MM.1S (cell line): Measurements from ENCODE around the gene USP38.

Source experiments
- DNase-seq: peaks from one replicate; pipeline ENCODE4 v3.0.0-alpha.2; 2015
- H2AFZ ChIP-seq: fragments of 300-600 bp; sonication (generic); 2 replicates; pipeline ENCODE4 v1.6.0; 2016; ENCODE audit warnings: antibody characterized with exemption, low read length
- H3F3A ChIP-seq: fragments of 300-600 bp; sonication (generic); 2 replicates; pipeline ENCODE4 v1.6.1; 2016; ENCODE audit warnings: mild to moderate bottlenecking, antibody characterized with exemption, low read length, moderate library complexity, mixed read lengths; ENCODE audit not compliant: insufficient read depth
- H3K27ac ChIP-seq: fragments of 300-600 bp; sonication (generic); 2 replicates; pipeline ENCODE4 v1.5.1; 2016; ENCODE audit warnings: mild to moderate bottlenecking, low read length
- H3K27me3 ChIP-seq: fragments of 300-600 bp; sonication (generic); replicated peaks from 2 replicates; pipeline ENCODE4 v1.6.0; 2016; ENCODE audit warnings: low read length; ENCODE audit not compliant: insufficient read depth
- H3K36me3 ChIP-seq: fragments of 300-600 bp; sonication (generic); replicated peaks from 2 replicates; pipeline ENCODE4 v1.6.1; 2016; ENCODE audit warnings: mild to moderate bottlenecking, low read length, mixed read lengths; ENCODE audit not compliant: insufficient read depth
- H3K4me1 ChIP-seq: fragments of 300-600 bp; sonication (generic); 2 replicates; pipeline ENCODE4 v1.6.1; 2016; ENCODE audit warnings: low read length, mixed read lengths
- H3K4me2 ChIP-seq: fragments of 300-600 bp; sonication (generic); 2 replicates; pipeline ENCODE4 v1.6.0; 2016; ENCODE audit warnings: low read depth, low read length
- H3K4me3 ChIP-seq: fragments of 300-600 bp; sonication (generic); 2 replicates; pipeline ENCODE4 v1.5.1; 2016; ENCODE audit warnings: low read length, mixed read lengths
- H3K79me2 ChIP-seq: fragments of 300-600 bp; sonication (generic); 2 replicates; pipeline ENCODE4 v1.6.1; 2016; ENCODE audit warnings: mixed run types, low read length, mixed read lengths
- H3K9ac ChIP-seq: fragments of 300-600 bp; sonication (generic); 2 replicates; pipeline ENCODE4 v1.6.1; 2016; ENCODE audit warnings: low read length, mixed read lengths
- H3K9me2 ChIP-seq: fragments of 300-600 bp; sonication (generic); replicated peaks from 2 replicates; pipeline ENCODE4 v1.6.1; 2016; ENCODE audit warnings: mild to moderate bottlenecking, low read length, mixed read lengths; ENCODE audit not compliant: insufficient read depth
- H3K9me3 ChIP-seq: fragments of 300-600 bp; sonication (generic); replicated peaks from 2 replicates; pipeline ENCODE4 v1.6.1; 2016; ENCODE audit warnings: mild to moderate bottlenecking, low read length, mixed read lengths; ENCODE audit not compliant: insufficient read depth
- H4K20me1 ChIP-seq: fragments of 300-600 bp; sonication (generic); 2 replicates; pipeline ENCODE4 v1.6.1; 2016; ENCODE audit warnings: mild to moderate bottlenecking, low read length, moderate library complexity, mixed read lengths; ENCODE audit not compliant: insufficient read depth
- EZH2 ChIP-seq: fragments of 300-600 bp; sonication (generic); optimal IDR thresholded peaks from 2 replicates; pipeline ENCODE3; 2017; ENCODE audit warnings: low read depth, mild to moderate bottlenecking, antibody characterized with exemption, low read length, mixed read lengths
- EZH2phosphoT487 ChIP-seq: fragments of 300-600 bp; sonication (generic); IDR thresholded peaks from 2 replicates; pipeline ENCODE4 v1.6.1; 2018; ENCODE audit warnings: antibody characterized with exemption, low read length
- TF ChIP-seq, protein P1 (sequence below): fragments of 300-600 bp; sonication (generic); IDR thresholded peaks from 2 replicates; pipeline ENCODE4 v1.5.1; 2016; ENCODE audit warnings: antibody characterized with exemption, low read length, mixed read lengths

USP38 gene

GRCh38 chr4:143185253-143186107, 763 bp downstream of the USP38 start:
- H3F3A ChIP-seq, result peaks cover 21% of the 10 kb centered on the region
- H4K20me1 ChIP-seq, result peaks cover 13% of the 10 kb centered on the region; the same call in 1 of the 2 replicates
- peak overlapping the region; percentile 88 for H3K4me2 ChIP-seq
- peak overlapping the region; percentile 95 for H3K4me3 ChIP-seq
- H3K9me2 ChIP-seq, result no peaks in the 10 kb centered on the region
- DNase-seq, result peak; percentile 41
- H3K79me2 ChIP-seq, result peaks cover 63% of the 10 kb centered on the region
- peaks cover 19% of the 10 kb centered on the region for H3K4me1 ChIP-seq
- peak overlapping the region; percentile 52 for H2AFZ ChIP-seq
- TF ChIP-seq, protein P1, sequence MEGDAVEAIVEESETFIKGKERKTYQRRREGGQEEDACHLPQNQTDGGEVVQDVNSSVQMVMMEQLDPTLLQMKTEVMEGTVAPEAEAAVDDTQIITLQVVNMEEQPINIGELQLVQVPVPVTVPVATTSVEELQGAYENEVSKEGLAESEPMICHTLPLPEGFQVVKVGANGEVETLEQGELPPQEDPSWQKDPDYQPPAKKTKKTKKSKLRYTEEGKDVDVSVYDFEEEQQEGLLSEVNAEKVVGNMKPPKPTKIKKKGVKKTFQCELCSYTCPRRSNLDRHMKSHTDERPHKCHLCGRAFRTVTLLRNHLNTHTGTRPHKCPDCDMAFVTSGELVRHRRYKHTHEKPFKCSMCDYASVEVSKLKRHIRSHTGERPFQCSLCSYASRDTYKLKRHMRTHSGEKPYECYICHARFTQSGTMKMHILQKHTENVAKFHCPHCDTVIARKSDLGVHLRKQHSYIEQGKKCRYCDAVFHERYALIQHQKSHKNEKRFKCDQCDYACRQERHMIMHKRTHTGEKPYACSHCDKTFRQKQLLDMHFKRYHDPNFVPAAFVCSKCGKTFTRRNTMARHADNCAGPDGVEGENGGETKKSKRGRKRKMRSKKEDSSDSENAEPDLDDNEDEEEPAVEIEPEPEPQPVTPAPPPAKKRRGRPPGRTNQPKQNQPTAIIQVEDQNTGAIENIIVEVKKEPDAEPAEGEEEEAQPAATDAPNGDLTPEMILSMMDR, result no peak
- TF ChIP-seq EZH2phosphoT487, result no peak
- no peak for TF ChIP-seq EZH2
- H3K9ac ChIP-seq, result peak overlapping the region; percentile 84
- H3K36me3 ChIP-seq, result no peaks in the 10 kb centered on the region
- H3K27me3 ChIP-seq, result no peaks in the 10 kb centered on the region
- H3K9me3 ChIP-seq, result no peaks in the 10 kb centered on the region
- H3K27ac ChIP-seq, result peak overlapping the region; percentile 89

DNA sequence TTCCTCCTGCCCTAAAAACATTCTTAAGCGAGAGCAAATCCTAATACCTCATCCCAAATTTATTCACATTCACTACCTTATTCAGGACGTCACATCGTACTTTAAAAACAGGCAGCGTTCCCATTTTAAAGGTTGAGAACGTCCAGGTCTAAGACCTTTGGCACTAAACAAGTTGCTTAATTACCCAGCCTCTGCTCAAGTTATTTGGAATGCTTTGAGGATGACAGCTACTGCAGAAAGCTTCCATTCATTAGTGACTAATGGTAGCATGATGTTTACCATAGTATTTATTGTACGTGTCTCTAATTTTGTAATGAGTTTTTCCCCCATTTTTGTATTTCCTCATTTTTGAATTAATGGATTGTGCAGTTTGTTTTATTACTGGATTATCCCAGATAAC, 1.5 kb downstream of the USP38 start:
- H3K9me3 ChIP-seq, result no peaks in the 10 kb centered on the region
- H3K79me2 ChIP-seq, result peaks cover 70% of the 10 kb centered on the region
- peaks cover 19% of the 10 kb centered on the region for H3K4me1 ChIP-seq
- no peaks in the 10 kb centered on the region for H3K27me3 ChIP-seq
- peak overlapping the region; percentile 89; the same call in 1 of the 2 replicates for H3K27ac ChIP-seq
- H3K9ac ChIP-seq, result peak overlapping the region; percentile 84
- no peaks in the 10 kb centered on the region for H3K9me2 ChIP-seq
- peaks cover 21% of the 10 kb centered on the region for H3F3A ChIP-seq
- DNase-seq, result no peak
- peaks cover 13% of the 10 kb centered on the region; the same call in 1 of the 2 replicates for H4K20me1 ChIP-seq
- H3K36me3 ChIP-seq, result no peaks in the 10 kb centered on the region; the same call in 1 of the 2 replicates
- TF ChIP-seq, protein P1, result no peak
- no peak for TF ChIP-seq EZH2phosphoT487
- no peak for TF ChIP-seq EZH2
- no peak overlapping the region for H2AFZ ChIP-seq
- H3K4me3 ChIP-seq, result peak overlapping the region; percentile 95
- peak overlapping the region; percentile 88 for H3K4me2 ChIP-seq

- Histone ChIP-seq H3K27ac (peak overlapping the region; percentile 89; the same call in 1 of the 2 replicates), H3K79me2 (peaks cover 74% of the 10 kb centered on the region), H4K20me1 (peaks cover 13% of the 10 kb centered on the region; the same call in 1 of the 2 replicates), H3K36me3 (no peaks in the 10 kb centered on the region; the same call in 1 of the 2 replicates), H3K9me2 (no peaks in the 10 kb centered on the region), H3F3A (peaks cover 21% of the 10 kb centered on the region), H3K4me3 (peak overlapping the region; percentile 95), H3K4me1 (peaks cover 19% of the 10 kb centered on the region), H3K9me3 (no peaks in the 10 kb centered on the region), H3K4me2 (peak overlapping the region; percentile 88), H2AFZ (no peak overlapping the region), H3K27me3 (no peaks in the 10 kb centered on the region), H3K9ac (peak overlapping the region; percentile 84)
- TF ChIP-seq EZH2, result no peak
- TF ChIP-seq EZH2phosphoT487, result no peak
- TF ChIP-seq, protein P1, result no peak
- DNase-seq, result peak; percentile 21
Observed at GRCh38 chr4:143186649-143187048, 1.9 kb downstream of the USP38 start.
